HG02870 (cell line): Measurements from ENCODE around the gene ERVW-1.
"Not testable (repeated sequence)": the region's sequence is repeated elsewhere in the genome, so short reads cannot be mapped to it uniquely, and the experiment has no call there.

Source experiments
- ATAC-seq: cut with Tn5 transposase; IDR thresholded peaks from one replicate; pipeline ENCODE4 v1.9.1; 2021; ENCODE audit warnings: mild to moderate bottlenecking, moderate library complexity; ENCODE audit not compliant: unreplicated experiment

ERVW-1 gene

DNA sequence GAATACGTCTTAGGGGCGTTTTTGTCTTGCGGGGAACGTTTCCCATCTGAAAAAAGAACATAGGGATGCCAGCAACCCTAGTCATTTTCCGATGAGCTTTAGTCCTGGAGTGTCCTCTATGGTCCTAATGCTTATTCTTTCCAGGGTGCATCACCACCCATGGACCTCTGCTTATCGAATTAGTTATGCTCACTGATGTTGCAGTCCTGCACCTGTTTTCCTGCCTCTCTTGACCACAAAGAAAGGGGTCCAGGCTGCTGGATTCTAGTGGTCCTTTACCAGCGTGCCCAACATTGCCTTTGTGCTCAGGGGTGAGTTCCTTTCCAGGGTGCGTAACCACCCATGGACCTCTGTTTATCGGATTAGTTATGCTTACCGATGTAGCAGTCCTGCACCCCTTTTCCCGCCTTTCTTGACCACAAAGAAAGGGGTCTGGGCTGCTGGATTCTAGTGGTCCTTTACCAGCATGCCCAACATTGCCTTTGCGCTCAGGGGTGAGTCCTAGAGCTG, 2.4 kb downstream of the ERVW-1 start:
- ATAC-seq: not testable (repeated sequence)

DNA sequence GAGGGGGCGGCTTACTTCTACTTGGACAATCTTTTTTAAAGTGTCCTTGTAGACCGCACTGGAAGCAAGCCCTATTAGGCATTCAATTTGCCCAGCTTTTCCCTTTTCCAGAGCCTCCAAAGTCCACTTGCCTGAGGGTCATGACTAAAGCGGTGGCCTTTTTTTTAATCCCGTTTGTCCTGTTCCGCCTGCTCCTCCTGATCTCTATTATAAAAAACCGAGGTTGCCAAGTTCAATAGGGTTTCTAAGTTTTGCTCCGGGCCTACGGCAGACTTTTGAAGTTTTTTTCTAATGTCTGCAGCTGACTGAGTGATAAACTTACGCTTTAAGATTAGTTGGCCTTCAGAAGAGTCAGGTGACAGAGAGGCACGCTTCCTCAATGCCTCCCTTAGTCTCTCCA, 3.8 kb downstream of the ERVW-1 start:
- not testable (repeated sequence) for ATAC-seq

DNA sequence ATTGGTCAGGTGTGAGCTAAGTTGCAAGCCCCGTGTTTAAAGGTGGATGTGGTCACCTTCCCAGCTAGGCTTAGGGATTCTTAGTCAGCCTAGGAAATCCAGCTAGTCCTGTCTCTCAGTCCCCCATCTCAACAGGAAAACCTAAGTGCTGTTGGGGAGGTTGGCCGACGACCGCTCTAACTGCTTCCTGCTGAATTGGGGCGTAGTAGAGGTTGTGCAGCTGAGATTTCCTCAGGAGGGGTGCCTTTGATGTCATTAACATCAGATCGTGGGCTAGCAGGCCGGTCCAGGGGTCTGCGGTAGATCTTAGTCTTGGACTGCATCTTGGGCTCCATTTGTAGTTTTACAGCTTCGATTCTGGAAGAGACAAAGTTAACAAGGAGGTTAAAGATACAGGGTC, 9.2 kb downstream of the ERVW-1 start:
- not testable (repeated sequence) for ATAC-seq

DNA sequence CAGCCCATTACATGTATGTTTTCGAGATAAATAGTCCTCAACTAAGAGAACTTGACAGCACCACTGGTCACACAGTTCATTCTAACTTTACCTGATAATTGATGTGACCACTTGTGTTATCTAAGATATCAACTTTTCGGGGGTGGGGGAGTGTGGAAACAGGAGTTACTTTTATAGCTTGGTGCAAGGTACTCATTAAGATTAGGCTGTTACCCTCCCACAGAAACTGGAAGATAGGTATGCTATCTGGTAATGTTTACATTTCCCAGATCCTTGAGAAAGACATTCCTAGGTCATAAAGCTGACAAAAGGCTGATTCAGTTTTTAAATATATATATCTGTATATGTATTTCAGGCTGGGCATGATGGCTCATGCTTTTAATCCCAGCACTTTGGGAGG, 11.1 kb downstream of the ERVW-1 start:
- ATAC-seq: no peak

DNA sequence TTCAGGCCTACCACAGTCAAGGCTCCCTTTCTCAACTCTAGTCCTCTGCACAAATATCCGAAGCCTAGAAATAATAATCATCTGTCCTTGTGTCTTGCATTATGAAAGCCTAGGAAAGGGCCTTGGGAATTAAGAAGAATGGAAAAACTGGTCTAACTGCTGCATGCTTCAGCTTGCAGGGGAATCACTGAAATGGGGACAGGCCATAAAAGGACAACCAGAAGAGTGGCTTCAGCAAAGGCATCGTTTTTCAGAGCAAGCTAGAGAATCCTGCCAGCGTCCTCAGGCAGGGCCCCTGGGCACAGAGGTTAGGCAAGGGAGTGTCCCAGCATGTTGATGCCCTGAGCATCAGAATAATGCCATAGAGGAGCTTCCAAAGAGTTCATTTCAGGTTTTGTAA, 13.2 kb downstream of the ERVW-1 start:
- ATAC-seq: no peak

DNA sequence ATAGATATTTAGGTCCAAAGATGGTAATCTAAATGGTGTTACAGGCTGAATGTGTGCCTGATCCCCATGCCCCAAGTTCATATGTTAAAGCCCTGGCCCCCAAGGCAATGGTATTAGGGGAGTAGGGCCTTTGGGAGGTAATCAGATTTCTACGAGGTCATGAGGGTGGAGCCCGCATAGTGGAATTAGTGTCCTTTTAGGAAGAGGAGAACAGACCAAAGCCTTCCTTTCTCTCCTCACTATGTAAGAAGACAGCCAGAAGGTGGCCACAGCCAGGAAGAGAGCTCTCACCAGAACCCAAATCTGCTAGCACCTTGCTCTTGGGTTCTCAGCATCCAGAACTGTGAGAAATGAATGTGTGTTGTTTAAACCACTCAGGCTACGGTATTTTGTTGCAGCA, 15.2 kb downstream of the ERVW-1 start:
- ATAC-seq: no peak

DNA sequence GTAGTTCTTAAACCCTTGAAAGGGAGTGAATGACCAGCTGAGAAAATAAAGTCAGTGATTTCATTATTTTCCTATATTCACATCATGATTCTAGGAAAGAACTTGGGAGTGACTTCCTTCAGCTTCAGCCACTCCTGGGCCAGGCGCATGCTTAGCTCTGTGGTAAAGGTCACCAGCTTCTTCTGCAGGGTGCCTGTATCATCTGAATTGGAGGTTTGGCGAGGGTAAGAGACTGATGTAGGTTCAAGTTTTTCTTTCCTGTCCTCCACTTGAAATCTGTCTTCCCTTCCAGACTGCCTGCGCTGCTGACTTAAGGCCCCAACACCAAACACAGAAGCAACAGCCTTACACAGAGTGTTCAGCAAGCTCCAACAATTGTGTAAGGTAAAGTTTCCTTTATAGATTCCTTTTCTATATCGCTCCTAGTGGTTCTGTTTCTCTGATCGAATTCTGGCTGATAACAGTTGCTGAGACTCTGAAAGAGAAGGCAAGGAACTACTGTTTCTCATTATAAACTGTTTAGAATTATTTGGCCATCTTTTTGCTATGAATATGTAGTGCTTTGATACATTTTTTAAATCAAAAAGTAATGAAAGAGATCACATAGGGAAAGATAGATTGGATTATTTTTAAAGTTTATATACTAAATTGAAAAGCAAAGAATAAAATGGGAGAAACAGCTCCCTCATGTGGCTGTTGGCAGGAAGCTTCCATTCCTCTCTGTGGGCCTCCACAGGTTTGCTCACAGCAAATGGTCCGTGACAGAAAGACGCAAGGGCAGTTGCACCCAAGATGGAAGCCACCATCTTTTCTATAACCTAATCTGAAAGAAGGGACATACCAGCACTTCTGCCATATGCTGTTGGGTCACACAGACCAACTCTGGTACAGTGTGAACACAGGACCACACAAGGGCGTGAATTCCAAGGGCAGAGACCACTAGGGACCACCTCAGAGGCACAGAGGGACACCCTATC, 16.4 kb downstream of the ERVW-1 start:
- ATAC-seq: peak; percentile 79

DNA sequence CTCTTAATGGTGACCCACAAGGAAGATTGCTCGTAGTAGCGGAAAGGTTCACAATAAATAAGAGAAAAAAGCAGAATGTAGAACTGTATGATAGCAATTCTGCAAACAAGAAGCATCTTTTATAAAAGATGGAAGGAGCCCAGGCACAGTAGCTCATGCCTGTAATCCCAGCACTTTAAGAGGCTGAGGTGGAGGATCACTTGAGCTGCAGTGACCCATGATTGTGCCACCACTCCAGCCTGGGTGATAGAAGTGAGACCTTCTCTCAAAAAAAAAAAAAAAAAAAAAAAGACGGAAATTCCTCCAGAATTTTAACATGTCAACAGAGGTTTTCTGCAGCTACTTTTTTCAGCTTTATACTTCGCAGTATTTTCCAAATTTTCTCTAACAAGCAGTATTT, 17.2 kb downstream of the ERVW-1 start:
- no peak for ATAC-seq

DNA sequence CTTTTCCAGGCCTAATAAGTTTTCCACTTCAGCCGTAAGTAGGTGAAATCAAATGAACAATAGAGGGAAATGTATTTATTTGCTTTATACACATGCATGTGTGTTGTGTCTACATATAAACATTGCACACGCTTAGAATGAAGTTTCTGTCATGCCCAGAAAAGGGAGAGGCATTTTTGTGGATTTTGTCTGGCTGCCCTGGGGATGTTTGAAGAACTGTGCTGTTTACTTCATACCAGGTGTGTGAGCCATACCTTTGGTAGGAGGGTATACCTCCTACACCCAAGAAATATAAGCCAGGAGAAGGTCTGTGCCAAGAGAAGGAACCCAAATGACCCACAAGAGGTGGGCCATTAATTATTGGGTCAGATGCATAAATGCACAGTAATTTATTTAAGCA, 17.6 kb downstream of the ERVW-1 start:
- ATAC-seq: no peak

DNA sequence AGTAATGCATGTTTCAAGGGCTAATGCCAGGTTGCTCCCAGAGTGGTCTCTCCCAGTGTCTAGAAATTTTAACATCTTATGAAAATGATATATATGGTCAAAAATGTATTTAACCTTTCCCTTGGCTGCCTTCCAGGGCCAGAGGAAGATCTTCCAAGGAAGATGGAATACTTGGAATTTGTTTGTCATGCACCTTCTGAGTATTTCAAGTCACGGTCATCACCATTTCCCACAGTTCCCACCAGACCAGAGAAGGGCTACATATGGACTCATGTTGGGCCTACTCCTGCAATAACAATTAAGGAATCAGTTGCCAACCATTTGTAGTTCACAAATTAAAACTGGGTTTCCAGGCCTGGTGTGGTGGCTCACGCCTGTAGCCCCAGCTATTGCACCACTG, 21.5 kb downstream of the ERVW-1 start:
- ATAC-seq: no peak

DNA sequence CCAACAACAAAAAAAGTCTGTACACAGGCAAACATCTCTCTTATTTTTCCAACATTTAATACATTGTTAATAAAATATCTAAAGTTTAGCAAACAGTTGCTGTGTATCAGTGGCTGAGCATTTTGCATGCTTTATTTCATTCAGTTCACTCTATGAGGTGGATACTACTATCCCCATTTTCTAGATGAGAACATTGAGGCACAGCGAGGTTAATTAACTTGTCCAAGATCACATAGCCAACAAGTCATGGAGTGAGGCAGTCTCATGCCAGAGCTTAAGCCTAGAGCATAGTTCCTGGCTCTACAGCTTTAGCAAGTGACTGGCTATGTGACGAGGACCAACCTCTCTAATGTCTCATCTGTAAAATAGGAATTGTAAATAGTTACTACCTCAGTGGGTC, 26.1 kb downstream of the ERVW-1 start:
- no peak for ATAC-seq

DNA sequence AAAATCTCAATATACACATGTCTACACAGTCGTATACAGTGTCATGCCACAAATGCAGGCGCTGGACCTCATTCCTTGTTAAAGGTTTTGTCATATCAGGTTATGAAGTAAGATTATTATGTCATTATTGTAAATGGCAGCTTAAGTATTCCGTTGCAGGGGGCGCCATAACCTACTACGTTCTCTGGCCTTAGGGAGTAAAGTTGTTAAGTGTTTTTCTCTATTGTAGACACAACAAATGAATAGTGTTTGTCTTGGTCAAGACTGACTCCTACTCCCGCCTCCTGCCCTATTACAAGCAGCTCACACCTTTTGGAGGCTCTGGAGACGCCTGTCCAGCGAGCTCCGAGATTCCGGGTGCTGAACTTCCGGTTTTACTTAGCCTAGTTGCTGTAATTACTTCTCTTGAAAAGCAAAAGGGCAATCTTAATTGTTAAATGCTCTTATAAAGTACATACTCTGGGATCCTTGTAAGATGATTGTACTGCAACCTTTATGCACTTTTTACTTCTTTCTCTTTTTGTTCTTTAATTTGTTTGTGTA, 29.5 kb downstream of the ERVW-1 start:
- ATAC-seq: peak; percentile 45

DNA sequence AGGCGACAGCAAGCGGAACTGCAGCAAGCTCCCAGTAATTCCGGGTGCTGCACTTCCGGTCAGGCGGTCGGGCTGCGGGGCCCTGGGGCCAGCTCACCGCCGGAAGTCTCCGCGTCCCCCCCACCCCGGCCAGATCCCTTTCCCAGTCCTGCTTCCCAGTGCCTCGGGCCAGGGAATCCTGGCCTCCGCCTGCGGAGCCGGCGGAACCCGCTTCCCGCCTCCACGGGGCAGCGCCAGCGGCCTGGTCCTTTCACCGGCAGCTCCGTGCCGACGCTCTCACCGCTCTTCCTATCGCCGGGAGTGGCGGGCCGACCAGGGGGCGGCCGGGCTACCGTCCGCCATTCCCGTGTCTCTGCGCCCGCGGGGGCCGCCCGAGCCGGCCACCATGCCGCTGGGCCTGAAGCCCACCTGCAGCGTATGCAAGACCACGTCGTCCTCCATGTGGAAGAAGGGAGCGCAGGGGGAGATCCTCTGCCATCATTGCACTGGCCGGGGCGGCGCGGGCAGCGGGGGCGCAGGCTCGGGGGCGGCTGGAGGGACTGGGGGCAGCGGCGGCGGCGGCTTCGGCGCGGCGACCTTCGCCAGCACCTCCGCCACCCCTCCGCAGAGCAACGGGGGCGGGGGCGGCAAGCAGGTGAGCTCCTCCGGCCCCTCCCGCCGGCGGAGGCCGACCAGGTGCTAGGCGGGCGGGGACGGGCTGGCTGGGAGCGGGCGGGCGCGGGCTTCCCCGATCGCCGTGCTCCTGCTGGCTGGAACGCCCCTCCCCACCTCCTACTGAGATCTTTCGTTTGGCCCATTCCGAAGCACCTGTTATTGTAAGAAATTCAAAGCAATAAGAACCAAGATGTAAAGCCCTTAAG, 30.2 kb downstream of the ERVW-1 start, which contains the start of gene GATAD1:
Gene GATAD1 (plus strand): TSS at position 138 of the 860 bp plus-strand sequence. CDS start 248 bp downstream, at position 386.
- ATAC-seq: peak; percentile 89

DNA sequence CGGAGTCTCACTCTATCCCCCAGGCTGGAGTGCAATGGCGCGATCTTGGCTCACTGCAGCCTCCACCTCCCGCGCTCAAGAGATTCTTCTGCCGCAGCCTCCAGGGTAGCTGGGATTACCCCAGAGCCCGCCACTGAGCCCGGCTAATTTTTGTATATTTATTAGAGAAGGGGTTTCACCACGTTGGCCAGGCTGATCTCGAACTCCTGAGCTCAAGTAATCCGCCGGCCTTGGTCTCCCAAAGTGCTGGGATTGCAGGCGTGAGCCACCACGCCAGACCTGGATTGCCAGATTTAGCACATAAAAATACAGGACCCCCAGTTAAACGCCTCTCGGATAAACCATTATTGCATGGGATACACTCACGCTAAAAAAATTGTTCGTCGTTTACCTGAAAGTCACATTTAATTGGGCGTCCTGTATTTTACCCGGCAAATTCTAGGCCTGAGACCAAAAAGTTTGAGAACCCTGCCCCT, 30.8 kb downstream of the ERVW-1 start:
- ATAC-seq: no peak

DNA sequence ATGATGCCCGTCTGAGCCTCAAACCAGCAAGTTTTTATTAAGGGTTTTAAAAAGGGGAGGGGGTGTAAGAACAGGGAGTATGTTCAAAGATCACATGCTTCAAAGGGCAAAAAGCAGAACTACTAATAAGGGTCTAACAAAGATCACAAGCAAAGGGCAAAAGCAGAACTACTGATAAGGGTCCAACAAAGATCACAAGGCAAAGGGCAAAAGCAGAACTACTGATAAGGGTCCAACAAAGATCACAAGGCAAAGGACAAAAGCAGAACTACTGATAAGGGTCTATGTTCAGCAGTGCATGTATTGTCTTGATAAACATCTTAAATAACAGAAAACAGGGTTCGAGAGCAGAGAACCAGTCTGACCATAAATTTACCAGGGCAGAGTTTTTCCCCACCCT, 35.0 kb downstream of the ERVW-1 start:
- ATAC-seq: not testable (repeated sequence)

DNA sequence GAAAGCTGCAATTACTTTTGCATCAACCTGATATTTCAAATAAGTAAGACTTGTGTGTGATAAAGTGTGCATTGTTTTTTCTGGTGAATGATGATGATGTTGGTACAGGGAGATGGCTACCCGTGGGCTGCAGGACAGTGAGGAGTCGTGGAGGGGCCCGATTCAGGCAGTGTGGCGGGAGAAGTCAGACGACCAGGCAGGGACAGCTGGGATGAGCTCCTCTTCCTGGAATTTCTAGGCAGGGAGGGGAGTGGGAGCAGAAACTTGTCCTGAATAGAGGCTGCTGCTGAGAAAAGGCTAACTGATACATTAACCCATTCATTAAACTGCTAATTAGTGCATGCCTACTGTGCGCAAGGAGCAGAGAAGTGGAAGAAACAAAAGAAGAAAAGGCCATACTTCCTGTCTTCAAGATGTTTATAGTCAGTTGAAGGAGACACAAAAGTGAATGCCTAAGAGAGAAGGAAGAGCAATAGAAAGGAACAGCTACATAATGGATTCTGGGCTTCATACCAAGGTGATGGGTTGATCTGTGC, 39.7 kb downstream of the ERVW-1 start:
- ATAC-seq: no peak

DNA sequence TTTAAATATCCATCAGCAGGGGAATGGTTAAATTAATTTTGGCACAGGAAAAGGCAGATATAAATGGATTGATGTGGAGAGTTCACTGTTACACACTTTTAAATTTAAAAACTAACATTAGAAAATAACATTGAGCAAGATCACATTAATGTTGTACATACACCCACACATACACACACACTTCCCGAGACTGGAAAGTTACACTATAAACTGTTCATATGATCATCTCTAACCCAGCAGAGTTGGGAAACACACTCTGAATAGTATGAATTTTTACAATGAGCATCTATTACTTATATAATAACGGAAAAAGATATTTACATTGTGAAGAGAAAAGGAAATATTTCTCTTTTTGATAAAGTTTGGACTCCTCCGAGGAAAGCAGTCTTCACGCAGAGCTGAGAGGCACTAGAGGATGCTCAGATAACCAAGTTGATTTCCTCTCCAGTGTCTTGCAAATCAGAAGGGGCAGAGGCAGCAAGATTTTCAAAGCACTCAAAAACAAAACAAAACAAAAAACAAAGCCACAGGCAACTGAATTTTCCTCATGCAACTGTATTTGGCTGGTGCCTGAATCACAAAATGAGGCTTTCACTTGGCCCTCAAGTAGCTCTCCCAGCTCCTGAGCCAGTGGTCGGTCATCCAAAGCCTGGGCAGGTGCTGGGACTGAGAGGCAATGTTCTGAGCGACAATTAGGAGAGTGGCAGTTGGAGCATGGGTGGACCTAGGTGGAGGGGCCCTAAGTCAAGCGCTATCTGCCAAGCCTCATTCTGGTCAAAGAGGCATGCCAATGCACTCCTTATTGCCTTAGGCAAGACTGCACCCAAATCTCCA, 40.9 kb downstream of the ERVW-1 start:
- no peak for ATAC-seq

DNA sequence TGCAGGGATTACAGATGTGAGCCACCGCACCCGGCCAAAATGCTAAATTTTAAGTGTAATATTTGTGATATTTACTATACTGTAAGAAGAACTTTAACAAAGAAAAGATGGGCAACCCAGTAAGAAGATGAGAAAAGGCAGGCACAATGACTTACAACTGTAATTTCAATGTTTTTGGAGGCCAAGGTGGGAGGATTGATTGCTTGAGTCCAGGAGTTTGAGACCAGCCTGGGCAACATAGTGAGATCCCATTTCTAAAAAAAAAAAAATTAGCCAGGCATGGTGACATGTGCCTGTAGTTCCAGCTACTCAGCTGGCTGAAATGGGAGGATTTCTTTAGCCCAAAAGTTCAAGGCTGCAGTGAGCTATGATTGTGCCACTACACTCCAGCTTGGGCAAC, 42.2 kb downstream of the ERVW-1 start:
- ATAC-seq: no peak

DNA sequence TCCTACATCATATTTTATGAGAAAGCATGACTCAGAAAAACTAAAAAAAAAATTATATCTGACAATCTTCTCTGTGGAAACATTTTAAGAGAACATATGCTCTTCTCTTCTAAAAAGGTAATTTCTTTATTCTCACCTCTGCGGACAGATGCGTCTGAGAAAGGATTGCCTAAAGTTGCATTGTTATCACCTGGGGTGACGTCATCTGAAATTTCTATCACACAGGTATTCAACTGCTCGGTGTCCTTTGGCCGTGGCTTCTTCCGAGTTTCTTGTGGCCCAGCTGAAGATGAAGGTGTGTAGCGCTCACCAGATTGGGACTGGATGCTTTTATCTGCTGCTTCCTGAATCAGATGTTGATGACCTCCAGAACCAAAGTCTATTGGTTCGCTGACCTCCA, 44.7 kb downstream of the ERVW-1 start:
- ATAC-seq: no peak
